HG03521 (cell line): ENCODE measurements around the gene DISP2.

Experiments used
- ATAC-seq: cut with Tn5 transposase; IDR thresholded peaks from one replicate; pipeline ENCODE4 v1.9.1; 2021; ENCODE audit warnings: mild to moderate bottlenecking, moderate library complexity; ENCODE audit not compliant: unreplicated experiment

Gene DISP2

GRCh38 chr15:40358471-40359353 is 693 bp downstream of the DISP2 start:
- peak; percentile 19 for ATAC-seq

- no peak for ATAC-seq
Measured at GRCh38 chr15:40360015-40360414, 2.0 kb downstream of the DISP2 start.

DNA sequence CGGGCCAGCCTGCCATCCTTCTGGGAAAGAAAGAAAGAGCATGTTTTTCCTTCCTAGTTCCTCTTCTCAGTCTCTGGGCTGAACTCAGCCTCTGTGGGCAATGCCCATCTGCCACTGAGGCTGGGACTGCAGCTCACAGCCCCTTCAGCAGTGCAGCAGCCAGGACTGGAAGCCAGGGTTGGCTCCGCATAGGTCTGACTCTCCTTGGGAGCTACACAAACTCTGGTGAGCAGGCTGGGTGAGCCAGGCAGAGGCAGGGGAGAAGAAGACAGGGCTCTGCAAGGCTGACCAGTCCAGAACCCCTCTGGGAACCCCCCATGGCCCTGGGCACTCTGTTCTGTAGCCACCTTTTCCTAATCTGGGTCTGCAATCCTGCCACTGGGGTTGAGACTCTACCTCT is 3.6 kb downstream of the DISP2 start:
- ATAC-seq = no peak

GRCh38 chr15:40363611-40364010 is 5.6 kb downstream of the DISP2 start:
- no peak for ATAC-seq

GRCh38 chr15:40364251-40364650 is 6.2 kb downstream of the DISP2 start:
- no peak for ATAC-seq

DNA sequence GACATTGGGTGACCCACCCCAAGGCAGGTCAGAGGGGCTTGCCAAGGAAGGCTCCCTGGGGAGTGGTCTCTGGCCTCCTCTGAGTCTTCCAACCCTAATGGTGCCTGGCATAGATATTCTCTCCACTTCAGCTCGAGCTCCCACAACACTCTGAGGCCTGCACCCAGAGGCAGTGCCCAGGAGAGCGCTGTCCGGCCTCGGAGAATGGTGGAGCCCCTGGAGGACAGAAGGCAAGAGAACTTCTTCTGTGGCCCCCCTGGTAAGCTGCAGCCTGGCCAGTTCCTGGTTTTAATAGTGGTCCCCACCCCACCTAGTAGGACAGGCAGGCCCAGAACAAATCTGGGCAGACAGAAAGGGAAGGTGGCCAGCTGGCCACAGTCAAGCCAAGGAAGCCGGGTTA is 7.0 kb downstream of the DISP2 start:
- no peak for ATAC-seq

- ATAC-seq = no peak
Measured at GRCh38 chr15:40365624-40366456, 7.8 kb downstream of the DISP2 start.

- ATAC-seq = no peak
Measured at GRCh38 chr15:40366457-40367370, 8.7 kb downstream of the DISP2 start.

- peak; percentile 3 for ATAC-seq
Measured at GRCh38 chr15:40367371-40367685, 9.3 kb downstream of the DISP2 start.

DNA sequence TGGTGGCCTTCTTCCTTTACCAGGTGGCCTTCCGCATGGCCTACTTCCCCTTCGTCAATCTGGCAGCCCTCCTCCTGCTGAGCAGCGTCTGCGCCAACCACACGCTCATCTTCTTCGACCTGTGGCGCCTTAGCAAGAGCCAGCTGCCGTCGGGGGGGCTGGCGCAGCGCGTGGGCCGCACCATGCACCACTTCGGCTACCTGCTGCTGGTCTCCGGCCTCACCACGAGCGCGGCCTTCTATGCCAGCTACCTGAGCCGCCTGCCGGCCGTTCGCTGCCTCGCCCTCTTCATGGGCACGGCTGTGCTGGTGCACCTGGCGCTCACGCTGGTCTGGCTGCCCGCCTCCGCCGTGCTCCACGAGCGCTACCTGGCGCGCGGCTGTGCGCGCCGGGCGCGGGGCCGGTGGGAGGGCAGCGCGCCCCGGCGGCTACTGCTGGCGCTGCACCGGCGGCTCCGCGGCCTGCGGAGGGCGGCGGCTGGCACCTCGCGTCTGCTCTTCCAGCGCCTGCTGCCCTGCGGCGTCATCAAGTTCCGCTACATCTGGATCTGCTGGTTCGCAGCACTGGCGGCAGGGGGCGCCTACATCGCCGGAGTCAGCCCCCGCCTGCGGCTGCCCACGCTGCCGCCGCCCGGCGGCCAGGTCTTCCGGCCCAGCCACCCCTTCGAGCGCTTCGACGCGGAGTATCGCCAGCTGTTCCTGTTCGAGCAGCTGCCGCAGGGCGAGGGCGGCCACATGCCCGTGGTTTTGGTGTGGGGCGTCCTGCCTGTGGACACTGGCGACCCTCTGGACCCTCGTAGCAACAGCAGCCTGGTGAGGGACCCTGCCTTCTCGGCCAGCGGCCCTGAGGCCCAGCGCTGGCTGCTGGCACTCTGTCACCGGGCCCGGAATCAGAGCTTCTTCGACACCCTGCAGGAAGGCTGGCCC is 9.9 kb downstream of the DISP2 start:
- ATAC-seq = peak; percentile 76

DNA sequence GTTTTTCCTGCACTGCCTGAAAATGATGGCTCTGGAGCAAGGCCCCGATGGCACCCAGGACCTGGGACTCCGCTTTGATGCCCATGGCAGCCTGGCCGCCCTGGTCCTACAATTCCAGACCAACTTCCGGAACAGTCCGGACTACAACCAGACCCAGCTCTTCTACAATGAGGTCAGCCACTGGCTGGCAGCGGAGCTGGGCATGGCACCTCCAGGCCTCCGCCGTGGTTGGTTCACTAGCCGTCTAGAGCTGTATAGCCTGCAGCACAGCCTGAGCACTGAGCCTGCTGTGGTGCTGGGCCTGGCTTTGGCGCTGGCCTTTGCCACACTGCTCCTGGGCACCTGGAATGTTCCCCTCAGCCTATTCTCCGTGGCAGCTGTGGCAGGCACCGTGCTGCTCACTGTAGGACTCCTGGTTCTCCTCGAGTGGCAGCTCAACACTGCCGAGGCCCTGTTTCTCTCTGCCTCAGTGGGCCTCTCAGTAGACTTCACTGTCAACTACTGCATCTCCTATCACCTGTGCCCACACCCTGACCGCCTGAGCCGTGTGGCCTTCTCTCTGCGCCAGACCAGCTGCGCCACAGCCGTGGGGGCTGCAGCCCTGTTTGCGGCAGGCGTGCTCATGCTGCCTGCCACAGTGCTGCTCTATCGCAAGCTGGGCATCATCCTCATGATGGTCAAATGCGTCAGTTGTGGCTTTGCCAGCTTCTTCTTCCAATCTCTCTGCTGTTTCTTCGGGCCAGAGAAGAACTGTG is 10.9 kb downstream of the DISP2 start:
- ATAC-seq = no peak

- ATAC-seq = no peak
Measured at GRCh38 chr15:40369474-40369869, 11.5 kb downstream of the DISP2 start.

GRCh38 chr15:40369971-40370370 is 12.0 kb downstream of the DISP2 start:
- ATAC-seq = no peak

DNA sequence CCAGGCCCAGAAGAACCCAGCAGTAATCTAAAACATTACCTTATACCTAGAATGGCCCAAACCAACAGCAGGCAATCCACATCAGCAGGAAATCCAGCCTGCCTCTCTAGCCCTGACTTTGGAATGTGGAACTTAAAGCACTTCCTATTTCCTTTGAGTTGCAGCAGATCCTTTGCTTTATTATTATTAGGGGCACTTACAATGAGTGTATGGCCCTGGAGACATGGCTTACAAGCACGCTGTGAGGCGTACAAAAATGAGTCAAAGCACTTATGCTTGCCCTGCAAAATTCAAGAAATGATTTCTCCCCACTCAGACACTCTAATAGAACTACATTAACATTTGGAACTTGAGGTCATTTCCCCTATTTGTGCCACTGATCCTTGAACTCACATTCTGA is 15.0 kb downstream of the DISP2 start:
- ATAC-seq = no peak

- ATAC-seq = no peak
Measured at GRCh38 chr15:40377606-40378005, 19.6 kb downstream of the DISP2 start.

GRCh38 chr15:40379374-40379773 is 21.4 kb downstream of the DISP2 start:
- ATAC-seq = no peak

- ATAC-seq = no peak
Measured at GRCh38 chr15:40379853-40380252, 21.8 kb downstream of the DISP2 start.

DNA sequence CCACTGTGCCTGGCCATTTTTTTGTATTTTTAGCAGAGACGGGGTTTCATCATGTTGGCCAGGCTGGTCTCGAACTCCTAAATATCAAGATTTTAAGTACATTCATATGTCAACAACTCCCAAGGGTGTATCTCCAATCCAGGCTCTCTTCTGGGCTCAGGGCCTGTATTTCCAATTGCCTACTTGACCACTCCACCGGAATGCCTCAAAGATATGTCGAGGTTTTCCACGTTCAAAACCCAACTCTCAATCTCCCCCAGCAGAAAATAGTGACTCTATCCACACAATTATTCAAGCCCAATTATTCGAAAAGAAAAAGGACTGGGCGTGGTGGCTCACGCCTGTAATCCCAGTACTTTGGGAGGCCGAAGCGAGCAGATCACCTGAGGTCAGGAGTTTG is 22.6 kb downstream of the DISP2 start:
- no peak for ATAC-seq

DNA sequence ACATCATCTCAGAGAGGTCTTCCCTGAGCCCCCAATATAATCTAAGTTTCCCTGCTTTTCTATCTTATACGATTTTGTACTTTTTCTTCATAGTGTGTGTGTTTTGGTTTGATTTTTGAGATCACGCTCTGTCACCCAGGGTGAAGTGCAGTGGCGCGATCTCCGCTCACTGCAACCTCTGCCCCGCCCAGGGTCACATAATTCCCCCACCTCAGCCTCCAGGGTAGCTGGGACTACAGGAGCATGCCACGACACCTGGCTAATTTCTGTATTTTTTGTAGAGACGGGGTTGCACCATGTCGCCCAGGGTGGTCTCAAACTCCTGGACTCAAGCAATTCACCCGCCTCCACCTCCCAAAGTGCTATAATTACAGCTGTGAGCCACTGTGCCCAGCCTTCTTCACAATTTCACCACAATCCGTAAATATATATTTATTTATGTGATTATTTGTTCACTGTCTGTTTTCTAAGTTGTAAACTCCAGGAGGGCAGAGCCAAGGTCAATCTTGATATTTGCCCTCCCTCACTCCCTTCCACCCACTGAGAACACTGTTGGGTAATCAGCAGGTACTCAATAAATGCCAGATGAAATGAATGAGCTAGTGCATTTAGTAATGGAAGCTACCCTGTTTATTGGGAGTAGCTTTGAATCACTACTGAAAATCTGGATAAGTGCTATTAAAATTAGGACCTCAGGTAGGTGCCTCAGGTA is 24.0 kb downstream of the DISP2 start:
- ATAC-seq = no peak
